ENCODE data around the gene DLGAP1. TPM values are rescaled to one million over a fixed set of nuclear protein-coding genes. Genes with fewer than 3 reads are reported as not detected.

DLGAP1 gene
- total RNA-seq, 1 donor from 2014 or later: 18.5 TPM

- no peak for DNase-seq (ENCODE audit: low spot score)
- Histone ChIP-seq H3K4me1 (peaks cover 39% of the 10 kb centered on the region), H3K36me3 (no peaks in the 10 kb centered on the region), H3K4me2 (peak overlapping the region; percentile 75), H3K27me3 (no peaks in the 10 kb centered on the region), H3K4me3 (no peak overlapping the region), H2AFZ (replicated peaks) (no peak overlapping the region), H3K79me2 (ENCODE audit: low read depth) (peaks cover 6% of the 10 kb centered on the region), H3K9me3 (ENCODE audit: low read depth) (no peaks in the 10 kb centered on the region), H3F3A (ENCODE audit: low read depth) (peaks cover 38% of the 10 kb centered on the region), H4K20me1 (ENCODE audit: low read depth) (no peaks in the 10 kb centered on the region), H3K27ac (peak overlapping the region; percentile 99), H3K9ac (no peak overlapping the region)
- Mint-ChIP-seq H3K27me3 (ENCODE audit: insufficient read depth, low read depth) (no peaks in the 10 kb centered on the region), H3K4me3 (no peak overlapping the region), H3K4me1 (peaks cover 20% of the 10 kb centered on the region), H3K9me3 (no peaks in the 10 kb centered on the region), H3K36me3 (no peaks in the 10 kb centered on the region), H3K27ac (no peak overlapping the region)
- TF ChIP-seq CTCF (IDR thresholded peaks at IDR 0.05) (no peak), EZH2phosphoT487 (IDR thresholded peaks at IDR 0.05) (no peak), EZH2 (IDR thresholded peaks at IDR 0.05) (no peak)
Measured at GRCh38 chr18:4108016-4108415, 347.1 kb downstream of the DLGAP1 start.

GRCh38 chr18:4107049-4107467, 348.0 kb downstream of the DLGAP1 start:
- no peaks in the 10 kb centered on the region for H3K9me3 ChIP-seq (ENCODE audit: low read depth)
- peak overlapping the region; percentile 26 for H3K4me3 ChIP-seq
- H3K36me3 ChIP-seq: no peaks in the 10 kb centered on the region
- no peaks in the 10 kb centered on the region for H3K27me3 ChIP-seq
- peak overlapping the region; percentile 83 for H3K27ac Mint-ChIP-seq
- H3K4me2 ChIP-seq: peak overlapping the region; percentile 75
- H3K9ac ChIP-seq: no peak overlapping the region
- peaks cover 6% of the 10 kb centered on the region for H3K79me2 ChIP-seq (ENCODE audit: low read depth)
- H3K4me1 Mint-ChIP-seq: peaks cover 20% of the 10 kb centered on the region
- no peaks in the 10 kb centered on the region for H3K36me3 Mint-ChIP-seq
- peak overlapping the region; percentile 44 for H3K4me3 Mint-ChIP-seq
- no peaks in the 10 kb centered on the region for H3K9me3 Mint-ChIP-seq
- peaks cover 39% of the 10 kb centered on the region for H3K4me1 ChIP-seq
- peak; percentile 93 for DNase-seq (ENCODE audit: low spot score)
- H2AFZ ChIP-seq (replicated peaks): no peak overlapping the region
- H4K20me1 ChIP-seq (ENCODE audit: low read depth): no peaks in the 10 kb centered on the region
- H3K27ac ChIP-seq: peak overlapping the region; percentile 99
- TF ChIP-seq EZH2 (IDR thresholded peaks at IDR 0.05) (no peak), EZH2phosphoT487 (IDR thresholded peaks at IDR 0.05) (no peak), CTCF (IDR thresholded peaks at IDR 0.05) (no peak)
- peaks cover 38% of the 10 kb centered on the region for H3F3A ChIP-seq (ENCODE audit: low read depth)
- no peaks in the 10 kb centered on the region for H3K27me3 Mint-ChIP-seq (ENCODE audit: insufficient read depth, low read depth)

- Histone ChIP-seq H4K20me1 (ENCODE audit: low read depth) (no peaks in the 10 kb centered on the region), H3K4me3 (peak overlapping the region; percentile 26), H2AFZ (replicated peaks) (no peak overlapping the region), H3K27me3 (no peaks in the 10 kb centered on the region), H3F3A (ENCODE audit: low read depth) (peaks cover 38% of the 10 kb centered on the region), H3K4me1 (peaks cover 39% of the 10 kb centered on the region), H3K9me3 (ENCODE audit: low read depth) (no peaks in the 10 kb centered on the region), H3K36me3 (no peaks in the 10 kb centered on the region), H3K4me2 (peak overlapping the region; percentile 75), H3K79me2 (ENCODE audit: low read depth) (peaks cover 6% of the 10 kb centered on the region), H3K27ac (peak overlapping the region; percentile 99), H3K9ac (no peak overlapping the region)
- TF ChIP-seq EZH2phosphoT487 (IDR thresholded peaks at IDR 0.05) (no peak), EZH2 (IDR thresholded peaks at IDR 0.05) (no peak), CTCF (IDR thresholded peaks at IDR 0.05) (peak; percentile 98)
- H3K4me3 Mint-ChIP-seq: peak overlapping the region; percentile 41
- no peaks in the 10 kb centered on the region for H3K9me3 Mint-ChIP-seq
- no peaks in the 10 kb centered on the region for H3K27me3 Mint-ChIP-seq (ENCODE audit: insufficient read depth, low read depth)
- no peaks in the 10 kb centered on the region for H3K36me3 Mint-ChIP-seq
- H3K4me1 Mint-ChIP-seq: peaks cover 20% of the 10 kb centered on the region
- peak; percentile 85 for DNase-seq (ENCODE audit: low spot score)
- H3K27ac Mint-ChIP-seq: peak overlapping the region; percentile 83
Measured at GRCh38 chr18:4106407-4107033, 348.6 kb downstream of the DLGAP1 start.
